ENCODE measurements around the gene POLR1E. TPM values are rescaled to one million over a fixed set of nuclear protein-coding genes. Genes with fewer than 3 reads are reported as not detected.

The POLR1E gene
- total and polyA plus RNA-seq, 2 of the 8 experiments (the other 6 are each of a cell fraction or from before 2014, with no cell fraction given) = 16.0 to 40.0 TPM

DNA sequence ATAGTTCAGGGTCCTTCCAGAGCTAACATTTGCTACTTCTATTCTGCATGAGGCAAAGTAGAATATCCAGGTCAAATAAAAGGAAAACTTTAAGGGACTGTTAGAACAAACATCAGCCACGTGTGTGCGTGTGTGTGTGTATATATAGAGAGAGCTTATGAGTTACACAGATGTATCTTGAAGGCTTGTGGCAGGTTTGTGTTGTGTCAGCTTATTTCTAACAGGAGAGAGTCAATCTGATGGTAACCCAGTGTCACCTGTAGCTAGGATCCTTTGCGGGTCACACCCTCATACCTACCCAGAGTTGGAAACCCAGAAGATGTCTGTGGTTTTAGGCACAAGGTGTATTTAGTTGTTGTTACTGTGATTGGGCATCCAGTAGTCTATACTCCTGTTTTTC is 12.7 kb downstream of the POLR1E start (continued):
- TF ChIP-seq SP1 (IDR thresholded peaks at IDR 0.05; ENCODE audit: low read depth, low read length) (no peak), CEBPB (IDR thresholded peaks at IDR 0.05; ENCODE audit: low read depth, low read length) (no peak), BCL11A (IDR thresholded peaks at IDR 0.05; ENCODE audit: low read depth in 2 of 2, low read length in 2 of 2) (no peak), BACH1 (IDR thresholded peaks at IDR 0.05; ENCODE audit: low read length) (no peak)
- TF ChIP-seq, protein P1, sequence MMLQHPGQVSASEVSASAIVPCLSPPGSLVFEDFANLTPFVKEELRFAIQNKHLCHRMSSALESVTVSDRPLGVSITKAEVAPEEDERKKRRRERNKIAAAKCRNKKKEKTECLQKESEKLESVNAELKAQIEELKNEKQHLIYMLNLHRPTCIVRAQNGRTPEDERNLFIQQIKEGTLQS (IDR thresholded peaks at IDR 0.05; ENCODE audit: insufficient read depth, low read depth, low read length) = no peak

Measured in H1 (cell line).